Right atrium auricular region (tissue), 2 donors: ENCODE results near the gene LOXL1. TPM values are rescaled to one million over a fixed set of nuclear protein-coding genes. Genes with fewer than 3 reads are reported as not detected.

Experiments used
- DNase-seq: peaks from one replicate; pipeline ENCODE4 v3.0.0-alpha.2; 2019; ENCODE audit warnings: low spot score
- H3K27ac ChIP-seq, 2 donors: fragments of 200-600 bp; sonication (generic); 1 replicate in 1 of 2; 2 replicates in 1 of 2; pipeline ENCODE4 v1.5.1; 2016 to 2019
- H3K27me3 ChIP-seq, 2 donors: fragments of 200-600 bp; sonication (generic); one replicate each; pipeline versions ENCODE4 v1.5.1 to v1.6.0; 2017 to 2019
- H3K36me3 ChIP-seq: fragments of 200-600 bp; sonication (generic); one replicate; pipeline ENCODE4 v1.5.1; 2016
- H3K4me1 ChIP-seq, 2 donors: fragments of 200-600 bp; sonication (generic); one replicate each; pipeline versions ENCODE4 v1.5.1 to v1.6.0; 2017 to 2019
- H3K4me3 ChIP-seq, 2 donors: fragments of 200-600 bp; sonication (generic); 1 replicate in 1 of 2; 2 replicates in 1 of 2; pipeline ENCODE4 v1.5.1; 2017 to 2019; ENCODE audit warnings: mild to moderate bottlenecking in 1 of 2, moderate library complexity in 1 of 2
- H3K9me3 ChIP-seq, 2 donors: fragments of 200-600 bp; sonication (generic); one replicate each; pipeline ENCODE4 v1.5.1; 2019
- CTCF ChIP-seq, 2 donors: fragments of 200-600 bp; sonication (generic); IDR thresholded peaks; one replicate each; pipeline ENCODE4 v1.5.1; 2019; ENCODE audit warnings: antibody characterized with exemption in 2 of 2
- total RNA-seq, 2 donors: library from RNA; depleted of rRNA; stranded (reverse); fragments of >200 nt; gene quantifications; one replicate each; pipeline ENCODE4 v1.1.0, GENCODE V29; 2016

Gene LOXL1
- total RNA-seq, 2 donors from 2014 or later = 22.2 to 59.0 TPM

- Histone ChIP-seq H3K4me1 (peaks cover 0 to 71% of the 10 kb centered on the region in 2 donors), H3K27me3 (no peaks in the 10 kb centered on the region), H3K4me3 (no peak overlapping the region), H3K36me3 (no peaks in the 10 kb centered on the region), H3K27ac (peak overlapping the region; percentile 48 to 60), H3K9me3 (no peaks in the 10 kb centered on the region)
- DNase-seq = no peak
- TF ChIP-seq CTCF (IDR thresholded peaks at IDR 0.05) = no peak
Measured at GRCh38 chr15:73931441-73931840, 5.2 kb downstream of the LOXL1 start.

DNA sequence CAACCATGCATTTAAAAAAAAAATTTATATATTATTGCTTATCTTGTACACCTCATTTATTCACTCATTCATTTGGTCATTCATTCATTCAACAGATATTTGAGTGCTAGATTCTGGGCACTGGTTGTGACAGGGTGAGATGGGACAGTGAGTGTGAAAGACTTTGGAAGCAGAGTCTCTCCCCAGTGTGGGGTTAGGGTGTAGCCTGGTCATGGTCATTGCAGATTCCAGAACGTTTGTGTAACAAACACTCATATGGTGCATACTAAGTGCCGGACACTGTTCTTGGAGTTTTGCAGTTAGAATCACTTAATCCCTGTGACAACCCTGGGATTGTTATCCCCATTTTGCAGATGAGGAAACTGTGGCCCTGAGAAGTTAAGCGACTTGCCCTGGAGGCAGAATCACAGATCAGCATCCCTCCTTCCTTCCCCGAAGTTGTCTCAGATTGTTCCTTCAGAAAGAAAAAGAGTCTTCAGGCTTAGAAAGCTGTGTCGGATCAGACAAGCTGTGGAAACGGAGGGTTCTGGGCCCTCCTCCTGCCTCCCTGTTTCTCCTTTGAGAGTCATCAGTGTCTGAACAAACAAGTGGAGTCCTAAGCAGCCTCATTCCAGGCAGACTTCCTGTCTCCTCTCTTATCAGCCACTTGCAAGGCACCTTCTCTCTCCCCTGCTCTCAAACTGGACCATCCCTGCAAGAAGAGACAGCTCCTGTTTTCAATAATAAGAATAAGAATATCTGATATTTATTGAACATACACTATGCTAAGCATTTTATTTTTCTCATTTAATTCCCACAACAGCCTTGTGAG is 6.3 kb downstream of the LOXL1 start:
- Histone ChIP-seq H3K27me3 (no peaks in the 10 kb centered on the region), H3K4me3 (no peak overlapping the region), H3K9me3 (no peaks in the 10 kb centered on the region), H3K27ac (peak overlapping the region; percentile 19 to 60), H3K36me3 (no peaks in the 10 kb centered on the region), H3K4me1 (peaks cover 0 to 67% of the 10 kb centered on the region in 2 donors)
- no peak for TF ChIP-seq CTCF (IDR thresholded peaks at IDR 0.05)
- DNase-seq = no peak

- Histone ChIP-seq H3K27me3 (no peaks in the 10 kb centered on the region), H3K36me3 (no peaks in the 10 kb centered on the region), H3K4me1 (peaks cover 0 to 61% of the 10 kb centered on the region in 2 donors), H3K4me3 (no peak overlapping the region), H3K9me3 (no peaks in the 10 kb centered on the region), H3K27ac (no peak overlapping the region)
- no peak for TF ChIP-seq CTCF (IDR thresholded peaks at IDR 0.05)
- DNase-seq = no peak
Measured at GRCh38 chr15:73934281-73934680, 8.0 kb downstream of the LOXL1 start.

- H3K4me1 ChIP-seq = peaks cover 0 to 60% of the 10 kb centered on the region in 2 donors
- no peak overlapping the region for H3K27ac ChIP-seq
- DNase-seq = no peak
- TF ChIP-seq CTCF (IDR thresholded peaks at IDR 0.05) = no peak
- H3K27me3 ChIP-seq = no peaks in the 10 kb centered on the region
- no peak overlapping the region for H3K4me3 ChIP-seq
- no peaks in the 10 kb centered on the region for H3K9me3 ChIP-seq
- H3K36me3 ChIP-seq = no peaks in the 10 kb centered on the region
Measured at GRCh38 chr15:73935547-73935946, 9.3 kb downstream of the LOXL1 start.

GRCh38 chr15:73936181-73936580 is 9.9 kb downstream of the LOXL1 start:
- H3K4me3 ChIP-seq = no peak overlapping the region
- peak; percentile 73 for DNase-seq
- peak overlapping the region; percentile 40 to 56 for H3K27ac ChIP-seq
- peaks cover 0 to 61% of the 10 kb centered on the region in 2 donors for H3K4me1 ChIP-seq
- no peak for TF ChIP-seq CTCF (IDR thresholded peaks at IDR 0.05)
- H3K27me3 ChIP-seq = no peaks in the 10 kb centered on the region
- H3K9me3 ChIP-seq = no peaks in the 10 kb centered on the region
- H3K36me3 ChIP-seq = no peaks in the 10 kb centered on the region
